Testis (tissue), 3 donors: Measurements from ENCODE around the gene ITGA4. TPM values are rescaled to one million over a fixed set of nuclear protein-coding genes. Genes with fewer than 3 reads are reported as not detected.

Experiments used
- DNase-seq: peaks from one replicate; pipeline ENCODE4 v3.0.0-alpha.2; 2019
- H3K27ac ChIP-seq, 2 donors: fragments of 200-600 bp; sonication (generic); one replicate each; pipeline ENCODE4 v1.5.1; 2019
- H3K27me3 ChIP-seq: fragments of 200-600 bp; sonication (generic); one replicate; pipeline ENCODE4 v1.5.1; 2019
- H3K36me3 ChIP-seq: fragments of 200-600 bp; sonication (generic); one replicate; pipeline ENCODE4 v1.5.1; 2017; ENCODE audit warnings: low read depth; ENCODE audit errors: missing control alignments
- H3K4me1 ChIP-seq: fragments of 200-600 bp; sonication (generic); one replicate; pipeline ENCODE4 v1.5.1; 2019
- H3K4me3 ChIP-seq, 2 donors: fragments of 200-600 bp; sonication (generic); one replicate each; pipeline ENCODE4 v1.5.1; 2017 to 2019
- H3K9me3 ChIP-seq: fragments of 200-600 bp; sonication (generic); one replicate; pipeline ENCODE4 v1.5.1; 2017
- POLR2A ChIP-seq: fragments of 450-650 bp; IDR thresholded peaks from one replicate; pipeline ENCODE4 v1.6.1; 2017; ENCODE audit warnings: antibody characterized with exemption, mild to moderate bottlenecking, moderate library complexity
- WGBS, 2 donors: methylation state at CpG; one replicate each; pipeline ENCODE4 v1.1.5; 2018; 5-methylcytosine and 5-hydroxymethylcytosine counted together
- intact Hi-C: fragments of 100-400 bp; cut with DNase I; formaldehyde crosslinking; loops from one replicate; pipeline ENCODE4 v1.15.1; 2023; ENCODE audit warnings: low total_unique reads
- polyA plus RNA-seq: library from polyadenylated mRNA; stranded (reverse); fragments of 350-450 nt; fragmentation: Illumina TruSeq; extraction: RNeasy Lipid Tissue Mini Kit (QIAGEN cat#74804); gene quantifications from one replicate; pipeline ENCODE4 v1.2.3, GENCODE V29; 2014; ENCODE audit warnings: low read depth, low replicate concordance; ENCODE audit not compliant: insufficient read depth
- total RNA-seq, 2 donors: library from RNA; depleted of rRNA; stranded (reverse); fragments of >200 nt; gene quantifications; one replicate each; pipeline ENCODE4 v1.2.3, GENCODE V29; 2016
- TF ChIP-seq, protein P1 (sequence below), 3 experiments: fragments of 450-650 bp in 2 of 3; fragments of 200-600 bp in 1 of 3; sonication (generic) in 1 of 3; IDR thresholded peaks; one replicate each; pipeline ENCODE4 v1.5.1; 2016 to 2019; ENCODE audit warnings: antibody characterized with exemption in 3 of 3, mild to moderate bottlenecking in 2 of 3, moderate library complexity in 1 of 3

Gene ITGA4
- total and polyA plus RNA-seq, 3 donors from 2014 or later = 1.6 to 3.8 (median 1.7) TPM

DNA sequence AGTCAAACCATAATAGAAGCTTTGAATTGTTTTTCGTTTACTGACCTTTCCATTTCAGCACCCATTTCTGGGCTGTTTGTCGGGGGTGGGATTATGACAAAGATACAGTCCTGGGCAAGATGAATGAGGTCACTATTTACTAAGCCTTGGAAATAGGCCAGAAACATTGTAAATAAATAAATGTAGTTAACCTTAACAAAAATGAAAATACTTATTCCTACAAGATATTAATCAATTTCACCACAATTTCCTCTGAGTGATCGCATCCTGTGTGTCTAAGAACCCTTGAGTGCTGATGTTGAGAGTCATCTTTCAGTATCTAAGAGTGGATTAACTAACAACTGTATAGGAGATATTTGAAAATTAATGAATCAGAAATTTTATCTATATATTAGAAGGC lies 14.0 kb downstream of the ITGA4 start:
- no peaks in the 10 kb centered on the region for H3K9me3 ChIP-seq
- H3K4me3 ChIP-seq = no peak overlapping the region
- H3K27me3 ChIP-seq = no peaks in the 10 kb centered on the region
- H3K36me3 ChIP-seq = no peaks in the 10 kb centered on the region
- no peak for TF ChIP-seq POLR2A
- TF ChIP-seq, protein P1, sequence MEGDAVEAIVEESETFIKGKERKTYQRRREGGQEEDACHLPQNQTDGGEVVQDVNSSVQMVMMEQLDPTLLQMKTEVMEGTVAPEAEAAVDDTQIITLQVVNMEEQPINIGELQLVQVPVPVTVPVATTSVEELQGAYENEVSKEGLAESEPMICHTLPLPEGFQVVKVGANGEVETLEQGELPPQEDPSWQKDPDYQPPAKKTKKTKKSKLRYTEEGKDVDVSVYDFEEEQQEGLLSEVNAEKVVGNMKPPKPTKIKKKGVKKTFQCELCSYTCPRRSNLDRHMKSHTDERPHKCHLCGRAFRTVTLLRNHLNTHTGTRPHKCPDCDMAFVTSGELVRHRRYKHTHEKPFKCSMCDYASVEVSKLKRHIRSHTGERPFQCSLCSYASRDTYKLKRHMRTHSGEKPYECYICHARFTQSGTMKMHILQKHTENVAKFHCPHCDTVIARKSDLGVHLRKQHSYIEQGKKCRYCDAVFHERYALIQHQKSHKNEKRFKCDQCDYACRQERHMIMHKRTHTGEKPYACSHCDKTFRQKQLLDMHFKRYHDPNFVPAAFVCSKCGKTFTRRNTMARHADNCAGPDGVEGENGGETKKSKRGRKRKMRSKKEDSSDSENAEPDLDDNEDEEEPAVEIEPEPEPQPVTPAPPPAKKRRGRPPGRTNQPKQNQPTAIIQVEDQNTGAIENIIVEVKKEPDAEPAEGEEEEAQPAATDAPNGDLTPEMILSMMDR (IDR thresholded peaks at IDR 0.05) = no peak
- intact Hi-C loops = no loop called here
- WGBS, 2 donors = 90 to 91% methylated on average over 3 of the region's 3 CpGs
- H3K4me1 ChIP-seq = no peaks in the 10 kb centered on the region
- no peak for DNase-seq
- no peak overlapping the region for H3K27ac ChIP-seq

DNA sequence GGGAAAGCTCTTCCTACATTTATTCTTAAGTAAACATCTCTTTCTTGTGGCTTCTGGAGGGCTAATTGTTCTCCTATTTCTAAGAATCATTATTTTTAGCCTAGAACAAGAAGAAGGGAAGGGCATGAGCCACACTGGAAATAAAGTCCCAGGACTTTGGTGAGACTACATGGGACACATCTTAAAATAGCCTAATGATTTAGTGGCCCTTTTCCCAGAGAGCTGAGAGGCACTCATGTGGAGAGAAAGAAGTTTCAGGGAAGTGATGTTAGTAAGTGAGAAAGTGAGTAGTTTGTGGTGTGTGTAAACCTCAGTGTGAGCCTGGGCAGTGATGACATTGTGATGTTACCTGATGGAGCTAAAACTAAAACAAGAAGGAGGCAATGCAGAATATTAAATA lies 14.6 kb downstream of the ITGA4 start:
- H3K4me3 ChIP-seq = no peak overlapping the region
- intact Hi-C loops = no loop called here
- TF ChIP-seq, protein P1 (IDR thresholded peaks at IDR 0.05) = no peak
- TF ChIP-seq POLR2A = no peak
- no peak for DNase-seq
- no peaks in the 10 kb centered on the region for H3K27me3 ChIP-seq
- H3K4me1 ChIP-seq = no peaks in the 10 kb centered on the region
- H3K27ac ChIP-seq = no peak overlapping the region
- H3K36me3 ChIP-seq = no peaks in the 10 kb centered on the region
- H3K9me3 ChIP-seq = no peaks in the 10 kb centered on the region

DNA sequence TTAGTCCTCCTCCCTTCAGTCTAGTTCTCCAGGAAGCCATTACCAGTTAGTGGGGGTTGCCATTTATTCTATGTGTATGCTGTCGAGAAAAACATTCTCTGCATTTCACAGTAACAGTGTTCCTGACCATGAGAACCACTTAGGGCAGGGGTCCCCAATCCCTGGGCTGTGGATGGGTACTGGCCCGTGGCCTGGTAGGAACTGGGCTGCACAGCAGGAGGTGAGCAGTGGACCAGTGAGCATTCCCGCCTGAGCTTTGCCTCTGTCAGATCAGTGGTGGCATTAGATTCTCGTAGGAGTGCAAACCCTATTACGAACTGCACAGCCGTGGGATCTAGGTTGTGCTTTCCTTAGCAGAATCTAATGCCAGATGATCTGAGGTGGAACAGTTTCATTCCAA lies 15.8 kb downstream of the ITGA4 start:
- intact Hi-C loops = no loop called here
- Histone ChIP-seq H3K27ac (no peak overlapping the region), H3K36me3 (no peaks in the 10 kb centered on the region), H3K27me3 (no peaks in the 10 kb centered on the region), H3K4me1 (no peaks in the 10 kb centered on the region), H3K4me3 (no peak overlapping the region), H3K9me3 (no peaks in the 10 kb centered on the region)
- no peak for DNase-seq
- no peak for TF ChIP-seq POLR2A
- TF ChIP-seq, protein P1 (IDR thresholded peaks at IDR 0.05) = no peak
- 83 to 96% methylated on average over 6 of the region's 6 CpGs for WGBS, 2 donors

DNA sequence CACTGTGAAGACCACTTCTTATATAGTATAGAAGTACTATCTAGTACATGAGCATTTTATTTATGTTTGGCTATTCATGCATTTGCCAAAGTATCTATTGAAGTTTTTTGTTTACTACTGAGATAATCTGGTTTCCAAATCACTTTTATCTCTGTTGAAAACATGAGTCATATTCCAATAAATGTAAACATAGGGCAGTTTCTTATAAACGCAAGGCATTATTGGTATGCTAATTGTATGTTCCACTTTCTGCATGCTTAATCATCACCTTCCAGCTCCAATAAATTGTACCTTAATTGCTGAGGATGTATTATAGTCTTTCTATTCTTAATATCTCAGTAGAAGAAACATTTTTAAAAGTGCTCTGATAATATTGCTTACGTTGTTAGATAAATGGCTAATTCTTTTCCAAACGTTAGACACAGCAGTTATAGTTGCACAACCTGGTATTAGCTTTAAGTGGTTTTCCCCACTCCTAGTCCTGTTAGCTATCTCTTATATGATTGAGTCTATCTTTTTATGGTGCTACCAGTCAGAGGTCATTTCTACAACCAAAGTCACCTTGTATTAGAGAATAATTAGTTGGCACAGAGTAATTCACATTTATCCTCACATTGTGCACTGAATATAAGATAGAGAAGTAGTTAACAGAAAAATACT lies 17.2 kb downstream of the ITGA4 start:
- no peak overlapping the region for H3K4me3 ChIP-seq
- no peaks in the 10 kb centered on the region for H3K9me3 ChIP-seq
- no peaks in the 10 kb centered on the region for H3K27me3 ChIP-seq
- intact Hi-C loops = no loop called here
- DNase-seq = no peak
- H3K4me1 ChIP-seq = no peaks in the 10 kb centered on the region
- no peak for TF ChIP-seq POLR2A
- TF ChIP-seq, protein P1 (IDR thresholded peaks at IDR 0.05) = no peak
- 66 to 75% methylated on average over 3 of the region's 3 CpGs for WGBS, 2 donors
- H3K27ac ChIP-seq = no peak overlapping the region
- no peaks in the 10 kb centered on the region for H3K36me3 ChIP-seq

DNA sequence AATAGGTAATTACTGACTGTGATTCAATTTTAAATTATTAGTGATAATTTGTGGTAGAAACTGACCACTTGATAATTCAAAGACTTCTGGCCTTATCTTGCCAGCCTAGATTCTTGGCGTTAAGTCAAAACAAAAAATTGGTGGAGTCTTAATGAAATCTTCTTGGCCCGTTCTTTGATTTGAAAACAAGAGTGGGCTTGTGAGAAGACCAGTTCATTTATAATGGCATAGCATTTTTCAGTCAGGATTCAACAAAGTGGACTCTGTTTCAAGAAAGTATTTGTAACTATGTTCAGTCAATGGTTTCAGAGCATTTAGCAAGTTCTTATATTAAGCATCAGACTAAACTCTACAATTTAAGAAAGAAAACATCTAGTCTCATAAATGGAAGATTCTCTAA lies 26.0 kb downstream of the ITGA4 start:
- Histone ChIP-seq H3K27ac (no peak overlapping the region), H3K9me3 (no peaks in the 10 kb centered on the region), H3K4me1 (no peaks in the 10 kb centered on the region), H3K36me3 (no peaks in the 10 kb centered on the region), H3K4me3 (no peak overlapping the region), H3K27me3 (no peaks in the 10 kb centered on the region)
- DNase-seq = no peak
- intact Hi-C loops = no loop called here
- TF ChIP-seq POLR2A = no peak
- TF ChIP-seq, protein P1 (IDR thresholded peaks at IDR 0.05) = no peak
- WGBS, 2 donors = 80 to 82% methylated on average over 2 of the region's 2 CpGs
